GM10847 (cell line): ENCODE data around the gene TP73.

Experiments
- POLR2A ChIP-seq: IDR thresholded peaks from 2 replicates; pipeline ENCODE4 v1.6.1; 2011; ENCODE audit not compliant: insufficient read length; ENCODE audit errors: extremely low read depth

Gene TP73

DNA sequence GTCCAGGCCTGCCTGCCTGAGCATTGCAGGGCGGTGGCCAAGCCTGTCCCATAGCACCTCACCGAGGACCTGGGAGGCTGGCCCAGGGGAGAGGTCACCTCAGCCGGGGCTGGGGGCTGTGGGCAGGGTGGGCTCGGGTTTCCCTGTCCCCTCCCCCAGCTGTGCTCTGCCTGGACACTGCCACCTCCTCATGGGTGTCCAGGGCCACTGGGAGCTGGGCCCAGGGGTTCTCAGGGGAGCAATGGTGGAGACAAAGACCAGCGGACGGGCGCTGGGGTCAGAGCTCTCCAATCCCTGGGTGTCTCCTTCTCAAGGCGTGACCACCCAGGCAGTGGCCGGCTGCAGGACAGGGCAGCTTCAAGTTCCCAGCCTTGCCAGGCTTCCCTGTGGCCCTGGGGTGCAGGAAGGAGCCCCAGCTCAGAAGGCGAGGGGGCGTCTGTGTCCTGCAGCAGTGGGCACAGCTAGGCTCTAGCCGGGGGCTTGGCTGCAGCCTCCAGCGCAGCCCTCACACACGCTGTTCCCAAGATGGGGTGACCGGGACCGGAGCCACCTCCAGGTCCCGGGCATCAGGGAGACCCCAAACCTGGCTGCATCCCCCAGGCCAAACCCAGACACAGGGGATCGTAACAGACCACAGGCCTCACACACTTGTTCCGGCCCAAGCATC is 29.0 kb downstream of the TP73 start:
- TF ChIP-seq POLR2A, result no peak

DNA sequence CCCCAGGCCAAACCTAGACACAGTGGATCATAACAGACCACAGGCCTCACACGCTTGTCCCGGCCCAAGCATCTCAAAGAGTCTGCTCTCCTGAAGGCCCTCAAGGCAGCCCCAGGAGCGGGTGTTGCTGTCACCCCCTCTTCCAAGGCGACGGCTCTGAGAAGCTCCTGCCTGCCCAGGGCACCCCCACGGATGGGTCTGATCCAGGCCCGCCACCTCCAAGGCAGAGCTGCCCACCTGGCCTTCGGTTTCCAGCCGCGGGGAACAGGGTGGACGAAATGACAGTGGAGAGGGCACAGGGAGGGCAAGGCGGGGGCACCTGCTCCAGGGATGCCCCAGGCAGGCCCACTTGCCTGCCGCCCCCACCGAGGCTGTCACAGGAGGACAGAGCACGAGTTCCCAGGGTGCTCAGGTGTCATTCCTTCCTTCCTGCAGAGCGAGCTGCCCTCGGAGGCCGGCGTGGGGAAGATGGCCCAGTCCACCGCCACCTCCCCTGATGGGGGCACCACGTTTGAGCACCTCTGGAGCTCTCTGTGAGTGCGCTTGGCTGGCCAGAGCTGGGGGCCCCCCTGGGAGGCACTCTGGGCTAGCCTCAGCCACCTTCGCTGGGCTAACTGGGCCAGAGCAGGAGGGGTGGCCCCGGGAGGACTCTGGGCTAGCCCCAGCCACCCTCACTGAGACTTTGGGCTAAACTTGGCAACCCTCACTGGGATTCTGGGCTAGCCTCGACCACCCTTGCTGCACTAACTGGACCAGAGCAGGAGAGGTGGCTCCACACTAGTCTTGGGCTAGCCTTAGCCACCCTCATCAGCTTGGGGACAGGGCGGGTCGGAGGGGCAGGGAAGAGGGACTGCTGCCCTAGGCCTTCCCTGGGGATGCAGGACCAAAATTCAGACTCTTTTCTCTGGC is 29.8 kb downstream of the TP73 start:
- no peak for TF ChIP-seq POLR2A

DNA sequence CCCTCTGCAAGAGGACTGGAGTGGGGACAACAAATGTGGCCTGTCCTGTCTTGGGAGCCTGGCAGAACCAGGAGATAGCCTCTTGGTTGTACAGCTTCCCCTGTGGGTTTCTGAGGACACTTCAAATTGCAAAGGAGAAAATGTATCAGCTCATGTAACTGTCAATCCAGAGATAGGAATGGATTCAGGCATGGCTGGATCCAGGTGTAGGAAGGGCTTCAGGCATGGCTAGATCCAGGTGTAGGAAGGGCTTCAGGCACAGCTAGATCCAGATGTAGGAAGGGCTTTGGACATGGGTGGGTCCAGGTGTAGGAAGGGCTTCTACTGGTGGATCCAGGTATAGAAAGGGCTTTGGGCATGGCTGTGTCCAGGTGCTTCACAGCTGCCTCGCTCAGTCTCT is 30.9 kb downstream of the TP73 start:
- no peak for TF ChIP-seq POLR2A

DNA sequence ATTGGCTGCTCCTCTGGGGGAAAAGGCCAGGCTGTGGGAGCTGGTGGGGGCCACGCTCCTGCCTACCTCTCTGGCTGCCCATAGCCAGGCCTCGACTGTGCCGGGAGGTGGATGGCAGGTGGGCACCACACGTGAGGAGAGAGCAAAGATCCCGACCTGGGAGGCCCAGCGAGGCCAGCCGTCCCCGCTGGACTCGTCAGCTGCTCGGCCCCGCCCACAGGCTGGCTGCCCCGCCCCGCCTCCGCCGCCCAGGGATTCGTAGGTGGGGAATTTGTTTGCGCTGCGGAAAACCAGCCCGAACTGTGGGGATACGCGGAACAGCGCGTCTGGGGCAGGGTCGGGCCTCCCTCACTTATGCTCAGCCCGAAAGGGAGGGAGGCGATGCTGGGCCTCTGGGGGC is 31.7 kb downstream of the TP73 start:
- no peak for TF ChIP-seq POLR2A

- TF ChIP-seq POLR2A, result no peak
These were observed 32.9 kb downstream of the TP73 start for GRCh38 chr1:3685222-3685621.

DNA sequence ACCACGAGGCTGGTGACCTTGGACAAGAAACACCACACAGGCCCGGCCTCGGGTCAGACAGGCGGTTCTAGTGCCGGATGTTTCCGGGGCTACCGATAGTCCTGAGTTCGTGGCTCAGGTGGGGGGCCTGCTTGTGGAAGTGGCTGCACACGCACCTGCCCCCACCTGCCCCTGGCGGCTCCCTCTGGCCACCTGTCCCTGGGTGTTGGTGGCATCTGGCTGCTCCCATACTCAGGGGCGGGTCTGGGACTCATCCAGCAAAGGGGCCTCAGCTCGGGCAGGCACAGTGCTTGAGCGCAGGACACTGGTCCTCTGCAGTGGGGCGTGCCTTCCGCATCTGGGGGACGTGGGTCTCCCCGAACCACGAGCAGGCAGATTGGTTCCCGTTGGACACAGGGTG is 33.6 kb downstream of the TP73 start:
- no peak for TF ChIP-seq POLR2A

DNA sequence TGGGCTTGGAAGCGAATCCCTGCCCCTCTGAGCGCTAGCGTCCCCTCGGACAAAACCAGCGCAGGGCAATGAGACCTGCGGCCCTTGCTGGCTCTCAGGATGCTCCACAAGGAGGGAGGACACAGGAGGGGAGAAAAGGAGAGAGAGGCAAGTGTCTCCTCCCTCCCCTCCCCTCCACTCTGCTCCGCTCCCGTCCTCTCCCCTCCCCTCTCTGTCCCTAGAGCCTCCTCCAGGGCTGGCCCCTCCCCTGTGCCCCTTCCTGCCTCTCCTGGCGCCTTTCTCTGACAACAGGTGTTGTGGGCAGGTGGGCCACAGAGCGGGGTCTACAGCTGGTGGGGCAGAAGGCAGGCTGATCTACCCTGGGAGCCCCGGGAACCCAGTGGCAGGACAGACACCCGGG is 35.2 kb downstream of the TP73 start:
- no peak for TF ChIP-seq POLR2A

- no peak for TF ChIP-seq POLR2A
These were observed 36.2 kb downstream of the TP73 start for GRCh38 chr1:3688356-3689137.

GRCh38 chr1:3689138-3689750 is 36.9 kb downstream of the TP73 start:
- no peak for TF ChIP-seq POLR2A

DNA sequence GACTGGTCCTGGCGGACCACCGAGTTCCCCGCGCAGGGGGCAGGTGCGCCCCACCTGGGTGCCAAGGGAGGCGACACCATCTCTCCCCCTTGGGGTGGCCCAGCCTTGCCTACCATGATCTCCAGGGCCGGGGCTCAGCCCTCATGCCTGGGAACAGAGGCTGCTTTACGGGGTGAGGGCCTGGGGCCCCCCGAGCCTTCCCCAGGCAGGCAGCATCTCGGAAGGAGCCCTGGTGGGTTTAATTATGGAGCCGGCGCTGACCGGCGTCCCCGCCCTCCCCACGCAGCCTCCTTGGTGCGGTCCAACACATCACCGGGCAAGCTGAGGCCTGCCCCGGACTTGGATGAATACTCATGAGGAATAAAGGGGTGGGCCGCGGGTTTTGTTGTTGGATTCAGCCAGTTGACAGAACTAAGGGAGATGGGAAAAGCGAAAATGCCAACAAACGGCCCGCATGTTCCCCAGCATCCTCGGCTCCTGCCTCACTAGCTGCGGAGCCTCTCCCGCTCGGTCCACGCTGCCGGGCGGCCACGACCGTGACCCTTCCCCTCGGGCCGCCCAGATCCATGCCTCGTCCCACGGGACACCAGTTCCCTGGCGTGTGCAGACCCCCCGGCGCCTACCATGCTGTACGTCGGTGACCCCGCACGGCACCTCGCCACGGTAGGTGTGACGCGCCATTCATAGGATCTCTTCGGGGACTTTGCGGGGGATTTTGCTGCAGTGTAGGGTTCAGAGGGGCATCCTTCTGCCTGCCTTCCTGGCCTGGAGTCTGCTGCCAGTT is 38.2 kb downstream of the TP73 start:
- TF ChIP-seq POLR2A, result no peak

DNA sequence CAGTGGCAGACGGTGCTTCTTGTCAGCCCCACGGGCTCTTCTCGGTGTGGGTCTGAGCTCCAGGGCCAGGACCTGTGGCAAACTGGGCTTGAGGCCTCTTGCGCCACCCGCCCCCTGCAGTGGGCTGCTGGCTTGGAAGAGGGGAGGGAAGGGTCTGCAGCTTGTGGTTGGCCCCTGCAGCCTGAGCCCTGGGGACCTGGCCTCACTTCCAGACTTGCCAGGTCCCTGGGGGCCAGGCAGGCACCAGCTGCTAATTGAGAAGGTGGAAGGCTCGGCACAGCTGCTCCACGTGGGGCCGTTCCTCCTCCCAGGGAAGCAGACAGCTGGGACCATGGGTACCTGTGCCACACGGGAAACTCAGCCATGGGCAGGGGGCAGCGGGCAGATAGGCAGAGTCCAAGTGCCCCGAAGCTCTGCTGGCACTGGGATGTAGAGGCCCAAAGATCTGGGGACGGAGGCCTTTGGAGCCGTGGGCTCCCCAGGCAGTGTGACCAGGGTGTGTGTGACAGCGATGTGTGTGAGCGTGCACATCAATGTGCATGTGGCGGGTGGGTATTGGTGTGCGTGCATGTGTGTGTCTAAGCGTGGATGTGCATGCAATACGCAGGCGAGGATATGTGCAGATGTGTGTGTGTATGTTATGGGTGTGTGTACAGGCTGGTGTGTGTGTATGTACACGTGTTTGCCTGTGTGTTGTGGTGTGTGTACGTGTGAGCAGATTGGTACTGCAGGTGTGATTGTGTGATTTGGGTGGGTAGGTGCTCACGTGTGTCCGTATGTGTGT is 39.3 kb downstream of the TP73 start:
- TF ChIP-seq POLR2A, result no peak

GRCh38 chr1:3692598-3692997 is 40.3 kb downstream of the TP73 start:
- no peak for TF ChIP-seq POLR2A

DNA sequence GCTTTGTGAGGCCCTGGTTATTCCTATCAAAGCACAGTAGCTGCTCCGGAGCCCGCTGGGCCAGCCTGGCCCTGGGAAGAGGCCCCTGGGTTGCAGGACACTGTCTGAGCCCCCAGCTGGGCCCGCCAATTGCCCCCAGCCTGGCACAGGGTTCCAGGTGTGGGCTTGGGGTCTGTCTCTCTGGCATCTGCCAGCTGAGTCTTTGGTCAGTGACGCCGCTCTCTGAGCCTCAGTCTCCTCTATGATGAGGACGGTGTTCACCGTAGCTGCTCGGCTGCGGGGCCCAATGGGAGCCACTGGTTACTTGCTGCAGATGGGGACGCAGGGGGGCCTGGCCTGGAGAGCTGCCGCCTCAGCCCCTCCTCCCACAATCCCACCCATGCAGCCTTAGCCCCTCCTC is 41.0 kb downstream of the TP73 start:
- TF ChIP-seq POLR2A, result no peak
